Measurements from ENCODE around the gene ANKRD31.
"Not testable (repeated sequence)": the region's sequence is repeated elsewhere in the genome, so short reads cannot be mapped to it uniquely, and the experiment has no call there.

ANKRD31 gene

GRCh38 chr5:75081510-75081909 is 155.2 kb downstream of the ANKRD31 start:
- no peak overlapping the region for H3K4me3 ChIP-seq
- TF ChIP-seq CTCF (IDR thresholded peaks at IDR 0.05), result no peak
- H3K27me3 ChIP-seq, result no peaks in the 10 kb centered on the region
- no peak overlapping the region for H3K27ac ChIP-seq
- intact Hi-C loops (cut with DNase I; ENCODE audit: low total_unique reads), result no loop called here
- H3K9me3 ChIP-seq, result no peaks in the 10 kb centered on the region
- no peaks in the 10 kb centered on the region for H3K36me3 ChIP-seq
- no peak for DNase-seq
- H3K4me1 ChIP-seq, result no peaks in the 10 kb centered on the region

GRCh38 chr5:75079346-75079745 is 157.3 kb downstream of the ANKRD31 start:
- H3K36me3 ChIP-seq; DNase-seq; H3K27me3 ChIP-seq; H3K27ac ChIP-seq; H3K9me3 ChIP-seq; H3K4me1 ChIP-seq; intact Hi-C loops (cut with DNase I; ENCODE audit: low total_unique reads); H3K4me3 ChIP-seq: not testable (repeated sequence)

- H3K27ac ChIP-seq, result no peak overlapping the region
- H3K9me3 ChIP-seq, result no peaks in the 10 kb centered on the region
- H3K4me3 ChIP-seq, result no peak overlapping the region
- no peaks in the 10 kb centered on the region for H3K27me3 ChIP-seq
- no peak for DNase-seq
- H3K4me1 ChIP-seq, result no peaks in the 10 kb centered on the region
- H3K36me3 ChIP-seq, result no peaks in the 10 kb centered on the region
- TF ChIP-seq CTCF (IDR thresholded peaks at IDR 0.05), result no peak
- intact Hi-C loops (cut with DNase I; ENCODE audit: low total_unique reads), result no loop called here
Observed at GRCh38 chr5:75078027-75078426, 158.7 kb downstream of the ANKRD31 start.

- H3K27me3 ChIP-seq, result no peaks in the 10 kb centered on the region
- DNase-seq, result no peak
- intact Hi-C loops (cut with DNase I; ENCODE audit: low total_unique reads), result no loop called here
- H3K4me3 ChIP-seq, result no peak overlapping the region
- no peaks in the 10 kb centered on the region for H3K9me3 ChIP-seq
- no peaks in the 10 kb centered on the region for H3K36me3 ChIP-seq
- TF ChIP-seq CTCF (IDR thresholded peaks at IDR 0.05), result no peak
- no peaks in the 10 kb centered on the region for H3K4me1 ChIP-seq
- H3K27ac ChIP-seq, result no peak overlapping the region
Observed at GRCh38 chr5:75072061-75072460, 164.6 kb downstream of the ANKRD31 start.

GRCh38 chr5:75071100-75071499 is 165.6 kb downstream of the ANKRD31 start:
- intact Hi-C loops (cut with DNase I; ENCODE audit: low total_unique reads), result no loop called here
- Histone ChIP-seq H3K27ac (no peak overlapping the region), H3K4me3 (no peak overlapping the region), H3K36me3 (no peaks in the 10 kb centered on the region), H3K27me3 (no peaks in the 10 kb centered on the region), H3K9me3 (no peaks in the 10 kb centered on the region), H3K4me1 (no peaks in the 10 kb centered on the region)
- TF ChIP-seq CTCF (IDR thresholded peaks at IDR 0.05), result no peak
- no peak for DNase-seq

- TF ChIP-seq CTCF (IDR thresholded peaks at IDR 0.05), result no peak
- no peak for DNase-seq
- Histone ChIP-seq H3K36me3 (no peaks in the 10 kb centered on the region), H3K4me1 (no peaks in the 10 kb centered on the region), H3K27me3 (no peaks in the 10 kb centered on the region), H3K9me3 (no peaks in the 10 kb centered on the region), H3K27ac (no peak overlapping the region), H3K4me3 (no peak overlapping the region)
- intact Hi-C loops (cut with DNase I; ENCODE audit: low total_unique reads), result no loop called here
Observed at GRCh38 chr5:75067434-75067833, 169.2 kb downstream of the ANKRD31 start.
